ENCODE data around the gene MED14. TPM values are rescaled to one million over a fixed set of nuclear protein-coding genes. Genes with fewer than 3 reads are reported as not detected.
A peak's percentile ranks its signal among the peaks of the same experiment; 100 is the strongest.

The MED14 gene
- total and polyA plus RNA-seq, 8 donors, result 5.5 to 107 (median 49.4) TPM

- peak overlapping the region in 2 of 5 donors; percentile 46 to 48 for H3K27ac ChIP-seq
- H3K36me3 ChIP-seq, result no peaks in the 10 kb centered on the region
- peak in 1 of 2 donors; percentile 28 for DNase-seq
- peaks cover 0 to 3% (median 3%) of the 10 kb centered on the region in 3 donors for H3K27me3 ChIP-seq
- H3K9me3 ChIP-seq, result peaks cover 0 to 20% (median 6%) of the 10 kb centered on the region in 4 donors
- TF ChIP-seq EP300 (IDR thresholded peaks at IDR 0.05) (no peak), CTCF (IDR thresholded peaks at IDR 0.05) (no peak), POLR2AphosphoS5 (IDR thresholded peaks at IDR 0.05) (no peak), POLR2A (IDR thresholded peaks at IDR 0.05) (no peak)
- H3K4me1 ChIP-seq, result peaks cover 0 to 15% (median 7%) of the 10 kb centered on the region in 4 donors
- intact Hi-C loops (cut with DNase I; ENCODE audit: low total_unique reads), result no loop called here
- H3K4me3 ChIP-seq, result no peak overlapping the region
- 23 to 66% (median 39%) methylated on average over 2 to 7 of the region's 7 CpGs for WGBS, 5 donors
These were observed 20.2 kb upstream of the MED14 start for GRCh38 chrX:40755291-40756249.

- intact Hi-C loops (cut with DNase I; ENCODE audit: low total_unique reads), result no loop called here
- H3K9me3 ChIP-seq, result peaks cover 0 to 20% (median 6%) of the 10 kb centered on the region in 4 donors
- DNase-seq, result no peak
- no peak overlapping the region for H3K4me3 ChIP-seq
- no peaks in the 10 kb centered on the region for H3K36me3 ChIP-seq
- H3K27ac ChIP-seq, result peak overlapping the region in 3 of 5 donors; percentile 5 to 31 (median 24)
- WGBS, 5 donors, result 21 to 30% (median 28%) methylated on average over 4 of the region's 4 CpGs
- peaks cover 0 to 3% (median 0%) of the 10 kb centered on the region in 3 donors for H3K27me3 ChIP-seq
- TF ChIP-seq CTCF (IDR thresholded peaks at IDR 0.05), result no peak
- TF ChIP-seq POLR2AphosphoS5 (IDR thresholded peaks at IDR 0.05), result no peak
- TF ChIP-seq EP300 (IDR thresholded peaks at IDR 0.05), result no peak
- TF ChIP-seq POLR2A (IDR thresholded peaks at IDR 0.05), result no peak
- peaks cover 0 to 8% (median under 1%) of the 10 kb centered on the region in 4 donors for H3K4me1 ChIP-seq
These were observed 14.5 kb upstream of the MED14 start for GRCh38 chrX:40749681-40750494.

GRCh38 chrX:40748977-40749376 lies 13.6 kb upstream of the MED14 start:
- Histone ChIP-seq H3K36me3 (no peaks in the 10 kb centered on the region), H3K9me3 (peaks cover 0 to 20% (median 6%) of the 10 kb centered on the region in 4 donors), H3K27me3 (peaks cover 0 to 5% (median 0%) of the 10 kb centered on the region in 3 donors), H3K4me3 (no peak overlapping the region), H3K27ac (peak overlapping the region in 1 of 5 donors; percentile 5), H3K4me1 (peaks cover 0 to 8% (median 0%) of the 10 kb centered on the region in 4 donors)
- intact Hi-C loops (cut with DNase I; ENCODE audit: low total_unique reads), result no loop called here
- no peak for DNase-seq
- 62 to 83% (median 75%) methylated on average over 1 of the region's 1 CpG for WGBS, 5 donors
- TF ChIP-seq CTCF (IDR thresholded peaks at IDR 0.05) (no peak), POLR2A (IDR thresholded peaks at IDR 0.05) (no peak), EP300 (IDR thresholded peaks at IDR 0.05) (no peak), POLR2AphosphoS5 (IDR thresholded peaks at IDR 0.05) (no peak)

GRCh38 chrX:40746521-40746920 lies 11.2 kb upstream of the MED14 start:
- 83 to 94% (median 87%) methylated on average over 5 to 6 of the region's 6 CpGs for WGBS, 5 donors
- peaks cover 0 to 8% (median 0%) of the 10 kb centered on the region in 4 donors for H3K4me1 ChIP-seq
- TF ChIP-seq POLR2AphosphoS5 (IDR thresholded peaks at IDR 0.05) (no peak), CTCF (IDR thresholded peaks at IDR 0.05) (no peak), POLR2A (IDR thresholded peaks at IDR 0.05) (no peak), EP300 (IDR thresholded peaks at IDR 0.05) (no peak)
- H3K27ac ChIP-seq, result no peak overlapping the region
- intact Hi-C loops (cut with DNase I; ENCODE audit: low total_unique reads), result no loop called here
- H3K36me3 ChIP-seq, result no peaks in the 10 kb centered on the region
- DNase-seq, result no peak
- H3K27me3 ChIP-seq, result peaks cover 0 to 5% (median 0%) of the 10 kb centered on the region in 3 donors
- H3K9me3 ChIP-seq, result peaks cover 0 to 7% (median 2%) of the 10 kb centered on the region in 4 donors
- no peak overlapping the region for H3K4me3 ChIP-seq
